GM18907 (cell line): Measurements from ENCODE around the gene MVD.

Source experiments
- ATAC-seq: cut with Tn5 transposase; IDR thresholded peaks from one replicate; pipeline ENCODE4 v1.9.1; 2021; ENCODE audit warnings: mild to moderate bottlenecking, moderate library complexity; ENCODE audit not compliant: unreplicated experiment

MVD gene

DNA sequence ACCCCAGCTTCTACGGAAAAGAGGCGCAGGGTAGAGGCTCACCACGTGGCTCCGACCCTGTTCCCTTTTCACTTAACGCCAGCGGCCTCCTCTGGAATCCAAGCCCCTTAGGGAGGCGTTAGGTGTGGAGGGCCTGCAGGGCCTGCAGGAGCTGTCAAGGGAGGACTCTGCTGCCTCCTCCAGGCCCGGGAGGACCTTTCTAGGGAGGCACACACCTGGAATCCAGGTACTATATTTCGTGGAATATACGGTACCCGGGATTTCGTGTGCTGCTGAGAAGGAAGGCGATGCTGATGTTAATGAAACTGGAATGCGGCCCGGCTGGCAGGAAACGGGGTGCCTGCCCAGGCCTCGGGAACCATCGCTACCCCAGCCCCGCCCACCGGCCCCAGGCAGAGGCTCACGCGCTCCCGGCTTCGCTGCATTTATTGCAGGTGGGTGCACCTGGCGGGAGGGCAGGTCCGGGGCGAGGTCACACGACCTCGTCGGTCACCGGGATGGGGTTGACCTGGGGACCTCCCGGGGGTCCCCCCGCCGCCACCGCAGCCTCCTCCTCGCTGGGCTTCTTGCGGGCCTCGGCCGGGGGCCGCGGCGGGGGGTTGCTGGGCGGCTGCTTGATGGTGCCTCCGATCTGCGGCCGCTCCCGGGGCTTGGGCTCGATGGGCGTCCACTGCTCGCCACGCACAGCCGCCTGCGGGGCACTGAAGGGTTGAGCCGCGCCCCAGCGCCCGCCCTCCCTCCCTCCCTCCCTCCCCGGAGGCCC is 19.8 kb downstream of the MVD start:
- no peak for ATAC-seq

DNA sequence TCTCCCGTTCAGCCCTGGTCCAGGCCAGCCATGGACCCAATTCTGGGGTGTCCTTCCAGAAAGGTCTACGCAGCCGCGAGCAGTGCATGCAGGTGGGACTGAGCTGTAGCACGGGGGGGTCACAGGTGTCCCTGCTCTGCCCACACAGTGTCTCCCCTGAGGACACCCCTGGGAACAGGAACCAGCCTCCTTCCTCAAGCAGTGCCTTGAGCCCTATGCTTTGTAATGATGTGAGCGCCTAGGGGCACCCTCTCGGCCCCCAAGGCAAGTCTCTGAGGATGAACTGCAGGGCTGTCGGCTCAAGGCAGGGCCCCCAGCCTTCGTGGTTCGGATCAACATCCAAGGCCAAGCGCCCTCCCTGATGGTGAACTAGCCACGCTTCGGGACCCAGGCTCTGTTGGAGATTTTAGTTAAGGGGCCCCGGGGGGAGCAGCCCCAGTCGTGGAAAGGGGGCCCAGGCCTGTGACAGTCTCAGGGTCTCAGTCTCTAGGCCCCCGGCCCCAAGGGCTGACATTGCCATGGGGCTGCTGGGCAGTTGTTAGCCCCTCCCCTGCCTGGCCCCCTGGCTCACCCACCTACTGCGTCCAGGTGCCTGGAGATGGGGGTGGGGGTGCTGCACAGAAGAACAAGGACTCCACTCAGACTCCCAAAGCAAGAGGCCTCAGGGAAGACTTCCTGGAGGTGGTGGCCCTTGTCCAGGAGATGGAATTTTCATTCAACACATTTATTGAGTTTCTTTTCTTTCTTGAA is 22.2 kb downstream of the MVD start:
- ATAC-seq: no peak

GRCh38 chr16:88640039-88640495 is 22.8 kb downstream of the MVD start:
- no peak for ATAC-seq

DNA sequence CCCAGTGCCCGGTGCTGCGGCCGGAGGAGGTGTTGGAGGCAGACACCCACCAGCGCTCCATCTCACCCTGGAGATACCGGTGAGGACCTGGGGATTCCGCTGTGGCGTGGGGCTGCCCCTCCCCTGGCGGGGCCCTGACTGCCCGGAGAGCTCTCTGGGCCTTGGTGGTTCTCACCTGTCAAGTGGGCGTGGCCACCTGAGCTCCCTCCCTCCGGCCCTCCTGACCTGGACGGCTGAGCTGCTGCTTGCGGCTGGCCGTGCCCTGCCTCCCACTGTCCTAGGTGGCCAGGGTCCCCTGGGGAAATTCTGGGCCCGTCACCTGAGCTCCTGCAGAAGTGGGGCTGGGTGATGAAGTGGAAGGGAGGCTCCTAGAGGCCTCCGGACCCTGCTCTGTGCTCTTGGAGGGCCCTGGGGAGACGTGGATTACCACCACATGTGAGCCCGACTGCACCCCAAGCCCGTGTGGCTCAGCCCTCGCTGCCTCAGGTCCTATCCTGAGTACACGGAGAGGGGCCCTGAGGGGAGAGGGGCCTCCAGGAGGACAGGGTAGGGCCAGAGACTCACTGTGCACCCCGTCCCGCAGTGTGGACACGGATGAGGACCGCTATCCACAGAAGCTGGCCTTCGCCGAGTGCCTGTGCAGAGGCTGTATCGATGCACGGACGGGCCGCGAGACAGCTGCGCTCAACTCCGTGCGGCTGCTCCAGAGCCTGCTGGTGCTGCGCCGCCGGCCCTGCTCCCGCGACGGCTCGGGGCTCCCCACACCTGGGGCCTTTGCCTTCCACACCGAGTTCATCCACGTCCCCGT is 23.5 kb downstream of the MVD start:
- ATAC-seq: no peak

DNA sequence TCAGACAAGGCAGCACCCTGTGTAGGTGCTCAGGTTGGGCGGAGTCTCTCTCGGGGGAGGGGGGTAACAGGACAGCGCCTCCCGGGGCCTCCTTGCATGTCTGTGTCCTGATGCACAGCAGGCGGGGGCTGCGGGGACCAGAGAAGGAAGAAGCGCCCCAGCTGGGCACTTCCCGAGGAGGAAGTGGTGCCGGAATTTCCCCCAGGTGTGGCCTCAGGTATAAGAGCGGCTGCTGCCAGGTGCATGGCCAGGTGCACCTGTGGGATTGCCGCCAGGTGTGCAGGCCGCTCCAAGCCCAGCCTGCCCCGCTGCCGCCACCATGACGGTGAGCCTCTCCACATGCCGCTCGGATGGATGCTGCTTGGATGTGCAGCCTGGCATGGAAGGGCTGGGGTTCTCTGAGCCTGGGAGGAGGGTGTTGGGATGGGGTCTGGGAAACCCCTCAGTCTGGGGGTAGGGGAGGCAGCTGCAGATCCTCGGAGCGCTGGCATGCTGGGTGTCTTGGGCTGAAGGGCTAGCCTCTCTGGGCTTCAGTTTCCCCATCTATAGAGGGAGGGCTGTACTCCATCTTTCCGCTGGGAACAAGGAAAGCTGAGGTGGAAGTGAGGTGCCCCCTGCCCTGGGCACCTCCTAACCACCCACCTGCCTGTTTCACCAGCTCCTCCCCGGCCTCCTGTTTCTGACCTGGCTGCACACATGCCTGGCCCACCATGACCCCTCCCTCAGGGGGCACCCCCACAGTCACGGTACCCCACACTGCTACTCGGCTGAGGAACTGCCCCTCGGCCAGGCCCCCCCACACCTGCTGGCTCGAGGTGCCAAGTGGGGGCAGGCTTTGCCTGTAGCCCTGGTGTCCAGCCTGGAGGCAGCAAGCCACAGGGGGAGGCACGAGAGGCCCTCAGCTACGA is 24.3 kb downstream of the MVD start, which contains the start of gene IL17C:
Gene IL17C, plus strand, starts transcription at position 250 of the 908 bp plus-strand sequence. Its CDS starts 70 bp downstream, at position 320.
- ATAC-seq: no peak

DNA sequence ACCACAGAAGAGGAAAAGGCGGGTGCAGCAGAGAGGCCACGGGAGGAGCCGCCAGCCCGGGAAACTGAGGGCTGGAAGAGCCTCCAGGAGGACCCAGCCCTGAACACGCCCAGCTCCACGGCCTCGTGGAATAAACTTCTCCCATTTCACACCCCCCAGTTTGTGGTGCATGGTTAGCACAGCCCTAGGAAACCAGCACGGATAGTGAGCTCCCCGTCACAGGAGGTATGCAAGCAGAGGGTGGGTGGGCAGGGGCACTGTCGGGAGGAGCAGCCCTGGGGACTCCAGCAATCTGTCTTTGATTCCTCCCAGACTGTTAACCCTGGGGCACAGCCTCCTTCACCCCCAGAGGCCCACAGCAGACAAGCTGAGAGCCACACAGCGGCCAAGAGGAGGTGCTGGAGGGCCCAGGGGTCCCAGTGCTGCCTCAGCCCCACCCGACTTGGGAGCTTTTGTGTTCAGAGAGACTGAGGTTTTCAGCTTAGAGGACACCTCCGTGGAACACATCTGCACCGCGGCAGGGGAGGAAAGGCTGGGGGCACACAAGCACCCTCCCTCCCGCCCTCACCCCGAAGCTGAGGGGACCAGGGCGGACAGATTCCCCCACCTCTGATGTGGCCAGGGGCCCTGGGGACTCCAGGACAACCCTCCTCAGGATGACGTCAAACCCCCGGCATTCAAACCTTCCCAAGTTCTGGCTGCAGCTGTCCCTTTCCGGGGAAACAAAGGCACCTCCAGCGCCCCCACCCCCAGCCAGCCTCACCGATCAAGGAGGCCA is 26.2 kb downstream of the MVD start:
- ATAC-seq: no peak

- ATAC-seq: no peak
Observed at GRCh38 chr16:88635671-88636319, 27.1 kb downstream of the MVD start.

DNA sequence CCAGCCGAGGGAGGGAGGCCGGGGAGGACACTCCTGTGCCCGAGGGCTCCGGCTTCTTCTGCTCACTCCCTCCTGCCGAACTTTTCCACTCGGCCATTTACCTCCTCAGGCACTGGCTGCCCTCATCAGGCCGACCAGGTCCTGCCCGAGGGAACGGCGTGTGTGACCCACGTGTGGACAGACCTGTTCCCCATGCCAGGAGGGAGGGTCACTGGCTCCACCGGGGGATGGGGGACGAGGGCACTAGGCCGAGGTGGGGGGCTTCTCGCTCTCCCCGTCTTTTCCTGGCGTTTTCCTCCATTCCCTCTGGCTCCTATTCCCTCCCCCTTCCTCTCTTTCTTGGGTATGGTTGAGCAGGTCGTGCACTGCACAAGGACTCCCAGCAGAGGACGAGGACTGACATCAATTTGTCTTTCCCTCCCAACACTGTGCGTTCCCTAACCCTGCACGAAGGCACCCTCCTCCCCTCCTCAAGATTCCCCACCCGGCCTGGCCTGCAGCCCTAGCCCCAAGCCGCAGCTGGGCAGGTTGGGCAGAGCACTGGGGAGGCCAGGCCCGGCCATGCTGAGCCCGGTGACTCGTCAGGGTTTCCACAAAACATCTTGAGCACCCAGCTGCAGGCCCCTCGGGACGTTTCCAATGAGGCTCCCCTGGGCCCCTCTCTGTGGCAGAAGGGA is 27.8 kb downstream of the MVD start:
- no peak for ATAC-seq

DNA sequence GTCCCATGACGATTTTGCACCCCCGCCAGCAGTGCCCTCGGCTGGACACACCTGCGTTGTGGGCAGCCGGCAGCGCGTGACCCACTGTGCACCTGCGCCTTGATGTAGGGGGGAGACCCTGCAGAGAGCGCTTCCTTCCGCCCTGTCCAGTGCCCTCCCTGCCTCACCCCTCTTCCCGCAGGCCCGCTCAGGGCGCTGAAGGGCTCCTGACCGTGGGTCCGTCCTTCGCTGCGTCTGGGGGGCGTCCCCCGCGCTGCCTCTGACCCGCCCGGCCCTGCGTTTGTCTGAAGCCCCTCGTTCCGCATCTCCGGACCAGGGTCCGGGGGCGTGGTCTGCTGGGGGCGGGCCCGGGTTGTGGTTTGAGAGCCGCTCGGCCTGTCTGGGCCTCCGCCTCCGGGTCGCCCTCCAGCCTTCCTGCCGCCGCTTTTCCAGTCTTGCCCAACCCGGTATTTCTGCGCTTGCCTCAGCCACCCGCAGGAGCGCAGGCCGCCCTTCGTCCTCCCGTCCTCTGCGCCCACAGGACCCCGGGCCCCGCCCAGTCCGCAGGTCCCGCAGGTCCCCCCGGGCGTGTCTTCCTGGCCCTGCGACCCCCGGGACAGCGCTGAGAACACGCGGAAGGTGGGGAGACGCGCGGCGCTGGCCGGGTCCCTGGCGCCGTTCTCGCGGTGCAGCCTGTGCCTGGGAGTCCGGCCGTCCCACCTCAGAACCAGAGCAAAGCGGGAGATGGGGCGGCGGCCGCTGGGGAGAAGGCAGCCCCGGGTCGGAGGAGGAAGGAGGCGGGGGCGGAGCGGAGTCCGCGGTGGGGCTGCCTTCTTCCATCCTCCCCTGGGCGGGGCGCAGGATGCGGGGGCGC is 28.5 kb downstream of the MVD start:
- peak; percentile 57 for ATAC-seq

- ATAC-seq: peak; percentile 32
Observed at GRCh38 chr16:88633684-88634140, 29.2 kb downstream of the MVD start.

DNA sequence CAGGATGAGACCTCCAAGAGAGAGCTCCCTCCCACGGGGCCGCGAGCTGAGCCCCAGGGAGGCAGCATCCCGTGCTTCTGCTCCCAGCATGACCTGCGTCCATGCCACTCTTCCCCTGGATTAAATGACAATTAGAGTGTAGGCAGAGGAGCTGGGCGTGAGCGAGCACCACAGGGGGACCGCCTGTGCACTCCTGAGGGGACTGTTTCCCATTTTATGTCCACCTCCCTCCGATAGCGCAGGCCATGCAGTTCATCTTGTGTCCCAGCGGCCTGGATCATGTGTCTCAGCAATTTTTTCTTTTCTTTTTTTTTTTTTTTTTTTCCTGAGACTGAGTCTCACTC is 30.3 kb downstream of the MVD start:
- ATAC-seq: no peak

- ATAC-seq: no peak
Observed at GRCh38 chr16:88631920-88632586, 30.8 kb downstream of the MVD start.

- no peak for ATAC-seq
Observed at GRCh38 chr16:88631384-88631783, 31.5 kb downstream of the MVD start.

GRCh38 chr16:88630941-88631340 is 31.9 kb downstream of the MVD start:
- no peak for ATAC-seq

DNA sequence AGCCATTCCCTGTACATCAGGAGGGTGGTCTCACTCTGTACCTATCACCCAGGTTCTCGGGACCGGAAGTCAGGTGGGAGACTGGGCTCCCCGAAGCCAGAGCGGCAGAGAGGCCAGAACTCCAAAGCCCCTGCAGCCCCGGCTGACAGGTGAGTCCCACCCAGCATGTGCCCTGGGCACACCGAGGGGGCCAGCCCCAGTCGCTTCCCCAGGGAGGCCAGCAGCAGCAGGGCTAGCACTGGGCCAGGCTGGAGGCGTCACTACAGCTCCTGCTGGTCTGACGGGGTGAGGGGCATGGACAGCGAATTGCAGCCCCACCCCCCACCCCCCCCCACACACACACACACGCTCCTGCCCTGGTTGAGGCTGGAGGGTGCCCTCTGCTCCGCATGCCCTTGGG is 32.5 kb downstream of the MVD start:
- no peak for ATAC-seq

- no peak for ATAC-seq
Observed at GRCh38 chr16:88629835-88630234, 33.1 kb downstream of the MVD start.

DNA sequence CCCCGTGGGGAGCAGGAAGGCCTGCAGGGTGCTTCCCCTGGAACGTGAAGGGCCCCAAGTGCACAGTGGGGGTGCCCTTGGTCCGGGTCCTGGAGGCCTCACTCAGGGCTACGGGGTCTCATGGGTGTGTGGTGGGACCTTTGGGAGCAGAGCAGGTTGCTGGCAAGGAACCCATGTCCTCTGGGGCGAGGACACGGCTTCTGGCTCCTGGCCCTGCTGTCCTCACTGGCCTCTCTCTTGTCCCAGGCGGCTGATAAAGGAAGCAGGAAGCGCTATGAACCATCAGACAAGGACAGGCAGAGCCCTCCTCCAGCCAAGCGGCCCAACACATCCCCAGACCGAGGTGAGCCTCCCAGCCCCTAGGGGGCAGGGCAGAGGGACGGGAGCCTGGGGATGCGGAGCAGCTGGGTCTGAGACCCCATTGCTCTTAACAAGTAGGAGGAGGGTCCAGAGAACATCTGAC is 34.3 kb downstream of the MVD start:
- no peak for ATAC-seq
